Liver (tissue), 3 donors: ENCODE results near the gene FAM193A.
"Not testable (repeated sequence)": the region's sequence is repeated elsewhere in the genome, so short reads cannot be mapped to it uniquely, and the experiment has no call there.

Experiments
- ATF3 ChIP-seq: IDR thresholded peaks from 2 replicates; pipeline ENCODE4 v1.6.1; 2016; ENCODE audit warnings: antibody characterized with exemption
- YY1 ChIP-seq: IDR thresholded peaks from 2 replicates; pipeline ENCODE4 v1.6.1; 2016; ENCODE audit warnings: antibody characterized with exemption, mild to moderate bottlenecking
- TF ChIP-seq, protein P1 (sequence below): fragments of 150-350 bp; IDR thresholded peaks from 2 replicates; pipeline ENCODE4 v1.5.1; 2017; ENCODE audit warnings: improper control_type of control experiment, low read depth, low read length; ENCODE audit not compliant: missing input control
- donor health status: healthy.
- donor health status: healthy.

GRCh38 chr4:2546961-2547691 lies 10.7 kb downstream of the FAM193A start:
- TF ChIP-seq, protein P1, sequence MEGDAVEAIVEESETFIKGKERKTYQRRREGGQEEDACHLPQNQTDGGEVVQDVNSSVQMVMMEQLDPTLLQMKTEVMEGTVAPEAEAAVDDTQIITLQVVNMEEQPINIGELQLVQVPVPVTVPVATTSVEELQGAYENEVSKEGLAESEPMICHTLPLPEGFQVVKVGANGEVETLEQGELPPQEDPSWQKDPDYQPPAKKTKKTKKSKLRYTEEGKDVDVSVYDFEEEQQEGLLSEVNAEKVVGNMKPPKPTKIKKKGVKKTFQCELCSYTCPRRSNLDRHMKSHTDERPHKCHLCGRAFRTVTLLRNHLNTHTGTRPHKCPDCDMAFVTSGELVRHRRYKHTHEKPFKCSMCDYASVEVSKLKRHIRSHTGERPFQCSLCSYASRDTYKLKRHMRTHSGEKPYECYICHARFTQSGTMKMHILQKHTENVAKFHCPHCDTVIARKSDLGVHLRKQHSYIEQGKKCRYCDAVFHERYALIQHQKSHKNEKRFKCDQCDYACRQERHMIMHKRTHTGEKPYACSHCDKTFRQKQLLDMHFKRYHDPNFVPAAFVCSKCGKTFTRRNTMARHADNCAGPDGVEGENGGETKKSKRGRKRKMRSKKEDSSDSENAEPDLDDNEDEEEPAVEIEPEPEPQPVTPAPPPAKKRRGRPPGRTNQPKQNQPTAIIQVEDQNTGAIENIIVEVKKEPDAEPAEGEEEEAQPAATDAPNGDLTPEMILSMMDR = not testable (repeated sequence)
- not testable (repeated sequence) for TF ChIP-seq ATF3, YY1
